HG03039 (cell line): ENCODE data around the gene PDE6C.
"Not testable (repeated sequence)": the region's sequence is repeated elsewhere in the genome, so short reads cannot be mapped to it uniquely, and the experiment has no call there.

ENCODE experiments used
- ATAC-seq: cut with Tn5 transposase; IDR thresholded peaks from one replicate; pipeline ENCODE4 v1.9.1; 2021; ENCODE audit warnings: mild to moderate bottlenecking, moderate library complexity; ENCODE audit not compliant: unreplicated experiment

Gene PDE6C

GRCh38 chr10:93629647-93630305 is 17.4 kb downstream of the PDE6C start:
- no peak for ATAC-seq

- no peak for ATAC-seq
Observed at GRCh38 chr10:93630625-93631557, 18.6 kb downstream of the PDE6C start.

GRCh38 chr10:93639791-93640190 is 27.5 kb downstream of the PDE6C start:
- ATAC-seq = no peak

- ATAC-seq = no peak
Observed at GRCh38 chr10:93652857-93653256, 40.5 kb downstream of the PDE6C start.

GRCh38 chr10:93654201-93654600 is 41.9 kb downstream of the PDE6C start:
- ATAC-seq = no peak

GRCh38 chr10:93656155-93656554 is 43.8 kb downstream of the PDE6C start:
- ATAC-seq = no peak

GRCh38 chr10:93657757-93658156 is 45.4 kb downstream of the PDE6C start:
- ATAC-seq = no peak

GRCh38 chr10:93666030-93666429 is 53.7 kb downstream of the PDE6C start:
- ATAC-seq = no peak

- no peak for ATAC-seq
Observed at GRCh38 chr10:93667795-93668194, 55.5 kb downstream of the PDE6C start.

- ATAC-seq = no peak
Observed at GRCh38 chr10:93670372-93670771, 58.0 kb downstream of the PDE6C start.

GRCh38 chr10:93671042-93671441 is 58.7 kb downstream of the PDE6C start:
- ATAC-seq = no peak

GRCh38 chr10:93672022-93672678 is 59.8 kb downstream of the PDE6C start:
- no peak for ATAC-seq

- ATAC-seq = no peak
Observed at GRCh38 chr10:93672890-93673289, 60.6 kb downstream of the PDE6C start.

- ATAC-seq = no peak
Observed at GRCh38 chr10:93673791-93674190, 61.5 kb downstream of the PDE6C start.

- ATAC-seq = no peak
Observed at GRCh38 chr10:93678386-93678785, 66.0 kb downstream of the PDE6C start.

GRCh38 chr10:93678805-93679587 is 66.7 kb downstream of the PDE6C start:
- ATAC-seq = no peak

GRCh38 chr10:93680412-93681047 is 68.2 kb downstream of the PDE6C start:
- ATAC-seq = no peak

- no peak for ATAC-seq
Observed at GRCh38 chr10:93687737-93688136, 75.4 kb downstream of the PDE6C start.

GRCh38 chr10:93695740-93696139 is 83.4 kb downstream of the PDE6C start:
- ATAC-seq = no peak

- ATAC-seq = not testable (repeated sequence)
Observed at GRCh38 chr10:93696582-93696981, 84.2 kb downstream of the PDE6C start.
